HFF-Myc (cell line): ENCODE results near the gene RFX5.
"Not testable (repeated sequence)": the region's sequence is repeated elsewhere in the genome, so short reads cannot be mapped to it uniquely, and the experiment has no call there.

Experiments used
- DNase-seq: peaks from one replicate; pipeline ENCODE4 v3.0.0-alpha.2; 2011; ENCODE audit warnings: low read depth; ENCODE audit errors: extremely low read depth
- H3K4me3 ChIP-seq: replicated peaks from 2 replicates; pipeline ENCODE4 v1.5.1; 2011; ENCODE audit warnings: low read depth, mild to moderate bottlenecking, control low read depth, low read length
- TF ChIP-seq, protein P1 (sequence below): IDR thresholded peaks from 2 replicates; pipeline ENCODE4 v1.5.1; 2012; ENCODE audit warnings: mild to moderate bottlenecking, low read depth, low read length, control low read depth; ENCODE audit errors: missing control alignments

RFX5 gene

GRCh38 chr1:151356696-151357095 is 9.6 kb upstream of the RFX5 start:
- TF ChIP-seq, protein P1, sequence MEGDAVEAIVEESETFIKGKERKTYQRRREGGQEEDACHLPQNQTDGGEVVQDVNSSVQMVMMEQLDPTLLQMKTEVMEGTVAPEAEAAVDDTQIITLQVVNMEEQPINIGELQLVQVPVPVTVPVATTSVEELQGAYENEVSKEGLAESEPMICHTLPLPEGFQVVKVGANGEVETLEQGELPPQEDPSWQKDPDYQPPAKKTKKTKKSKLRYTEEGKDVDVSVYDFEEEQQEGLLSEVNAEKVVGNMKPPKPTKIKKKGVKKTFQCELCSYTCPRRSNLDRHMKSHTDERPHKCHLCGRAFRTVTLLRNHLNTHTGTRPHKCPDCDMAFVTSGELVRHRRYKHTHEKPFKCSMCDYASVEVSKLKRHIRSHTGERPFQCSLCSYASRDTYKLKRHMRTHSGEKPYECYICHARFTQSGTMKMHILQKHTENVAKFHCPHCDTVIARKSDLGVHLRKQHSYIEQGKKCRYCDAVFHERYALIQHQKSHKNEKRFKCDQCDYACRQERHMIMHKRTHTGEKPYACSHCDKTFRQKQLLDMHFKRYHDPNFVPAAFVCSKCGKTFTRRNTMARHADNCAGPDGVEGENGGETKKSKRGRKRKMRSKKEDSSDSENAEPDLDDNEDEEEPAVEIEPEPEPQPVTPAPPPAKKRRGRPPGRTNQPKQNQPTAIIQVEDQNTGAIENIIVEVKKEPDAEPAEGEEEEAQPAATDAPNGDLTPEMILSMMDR = no peak
- no peak overlapping the region for H3K4me3 ChIP-seq
- no peak for DNase-seq

- no peak overlapping the region for H3K4me3 ChIP-seq
- DNase-seq = no peak
- TF ChIP-seq, protein P1 = no peak
These were observed 5.1 kb upstream of the RFX5 start for GRCh38 chr1:151352021-151352718.

DNA sequence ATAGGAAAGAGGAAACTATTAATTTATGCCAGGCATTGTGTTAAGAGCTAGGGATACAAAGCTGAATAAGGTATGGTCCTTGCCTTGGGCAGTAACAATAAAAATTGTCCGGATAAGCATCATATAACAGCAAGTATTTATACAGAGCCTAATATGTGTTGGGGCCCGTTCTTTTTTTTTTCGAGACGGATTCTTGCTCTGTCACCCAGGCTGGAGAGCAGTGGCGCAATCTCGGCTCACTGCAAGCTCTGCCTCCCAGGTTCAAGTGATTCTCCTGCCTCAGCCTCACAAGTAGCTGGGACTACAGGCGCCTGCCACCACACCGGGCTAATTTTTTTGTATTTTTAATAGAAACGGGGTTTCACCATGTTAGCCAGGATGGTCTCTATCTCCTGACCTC is 3.3 kb upstream of the RFX5 start:
- not testable (repeated sequence) for H3K4me3 ChIP-seq, DNase-seq

GRCh38 chr1:151347523-151348246 is 633 bp upstream of the RFX5 start:
- H3K4me3 ChIP-seq = peak overlapping the region; percentile 60
- TF ChIP-seq, protein P1 = no peak
- DNase-seq = no peak

GRCh38 chr1:151346082-151346768 is 827 bp downstream of the RFX5 start:
- DNase-seq = no peak
- H3K4me3 ChIP-seq = peak overlapping the region; percentile 60
- TF ChIP-seq, protein P1 = no peak

- DNase-seq = no peak
- no peak overlapping the region for H3K4me3 ChIP-seq
- TF ChIP-seq, protein P1 = no peak
These were observed 2.8 kb downstream of the RFX5 start for GRCh38 chr1:151344291-151344690.

- no peak for DNase-seq
- no peak overlapping the region for H3K4me3 ChIP-seq
- TF ChIP-seq, protein P1 = no peak
These were observed 3.5 kb downstream of the RFX5 start for GRCh38 chr1:151343587-151343986.
